Kidney epithelial cell (primary cell): ENCODE results near the gene LGALS16. TPM values are rescaled to one million over a fixed set of nuclear protein-coding genes. Genes with fewer than 3 reads are reported as not detected.
"Not testable (repeated sequence)": the region's sequence is repeated elsewhere in the genome, so short reads cannot be mapped to it uniquely, and the experiment has no call there.

Experiments used
- DNase-seq: peaks from one replicate; pipeline ENCODE4 v3.0.0-alpha.2; 2010; ENCODE audit warnings: low read depth
- H3K27me3 ChIP-seq: 2 replicates; pipeline ENCODE4 v1.6.0; 2011; ENCODE audit warnings: low read length; ENCODE audit not compliant: control insufficient read depth, insufficient read depth
- H3K36me3 ChIP-seq: 2 replicates; pipeline ENCODE4 v1.5.1; 2011; ENCODE audit warnings: low read length; ENCODE audit not compliant: control insufficient read depth, insufficient read depth
- H3K4me3 ChIP-seq: 2 replicates; pipeline ENCODE4 v1.5.1; 2011; ENCODE audit warnings: low read depth, mild to moderate bottlenecking, control low read depth, low read length
- total RNA-seq: library from RNA; depleted of rRNA; stranded (reverse); fragments of >200 nt; gene quantifications from 2 replicates; pipeline ENCODE4 v1.2.3, GENCODE V29; 2015
- TF ChIP-seq, protein P1 (sequence below): IDR thresholded peaks from 2 replicates; pipeline ENCODE4 v1.5.1; 2011; ENCODE audit warnings: mild to moderate bottlenecking, moderate library complexity, low read length, control low read depth, inconsistent platforms; ENCODE audit not compliant: insufficient read depth, poor library complexity, severe bottlenecking

LGALS16 gene
- total RNA-seq, 1 donor from 2014 or later = not detected

GRCh38 chr19:39671739-39672363 lies 16.1 kb downstream of the LGALS16 start:
- TF ChIP-seq, protein P1, sequence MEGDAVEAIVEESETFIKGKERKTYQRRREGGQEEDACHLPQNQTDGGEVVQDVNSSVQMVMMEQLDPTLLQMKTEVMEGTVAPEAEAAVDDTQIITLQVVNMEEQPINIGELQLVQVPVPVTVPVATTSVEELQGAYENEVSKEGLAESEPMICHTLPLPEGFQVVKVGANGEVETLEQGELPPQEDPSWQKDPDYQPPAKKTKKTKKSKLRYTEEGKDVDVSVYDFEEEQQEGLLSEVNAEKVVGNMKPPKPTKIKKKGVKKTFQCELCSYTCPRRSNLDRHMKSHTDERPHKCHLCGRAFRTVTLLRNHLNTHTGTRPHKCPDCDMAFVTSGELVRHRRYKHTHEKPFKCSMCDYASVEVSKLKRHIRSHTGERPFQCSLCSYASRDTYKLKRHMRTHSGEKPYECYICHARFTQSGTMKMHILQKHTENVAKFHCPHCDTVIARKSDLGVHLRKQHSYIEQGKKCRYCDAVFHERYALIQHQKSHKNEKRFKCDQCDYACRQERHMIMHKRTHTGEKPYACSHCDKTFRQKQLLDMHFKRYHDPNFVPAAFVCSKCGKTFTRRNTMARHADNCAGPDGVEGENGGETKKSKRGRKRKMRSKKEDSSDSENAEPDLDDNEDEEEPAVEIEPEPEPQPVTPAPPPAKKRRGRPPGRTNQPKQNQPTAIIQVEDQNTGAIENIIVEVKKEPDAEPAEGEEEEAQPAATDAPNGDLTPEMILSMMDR = peak; percentile 47
- Histone ChIP-seq H3K4me3 (no peak overlapping the region), H3K27me3 (peaks cover 2% of the 10 kb centered on the region), H3K36me3 (no peaks in the 10 kb centered on the region)
- no peak for DNase-seq

GRCh38 chr19:39672473-39672872 lies 16.8 kb downstream of the LGALS16 start:
- DNase-seq = no peak
- no peaks in the 10 kb centered on the region for H3K36me3 ChIP-seq

DNA sequence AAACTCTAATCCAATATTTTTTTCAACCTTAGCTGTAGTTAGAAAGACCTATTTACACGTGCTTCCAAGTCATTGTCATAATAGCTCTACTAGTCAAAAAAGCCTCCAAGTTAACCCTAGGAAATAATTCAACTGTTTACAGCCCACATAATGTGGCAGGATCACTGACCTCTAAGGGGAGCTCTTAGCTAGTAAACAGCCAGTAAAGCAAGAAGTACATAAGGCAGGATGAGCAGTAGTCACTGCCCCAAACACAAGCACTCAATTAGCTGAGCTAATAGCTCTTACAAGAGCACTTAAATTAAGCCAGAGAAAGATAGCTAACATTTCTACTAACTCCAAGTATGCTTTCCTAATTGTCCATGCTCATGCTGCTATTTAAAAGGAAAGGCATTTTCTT lies 18.1 kb downstream of the LGALS16 start:
- not testable (repeated sequence) for H3K36me3 ChIP-seq, DNase-seq, H3K27me3 ChIP-seq, H3K4me3 ChIP-seq

More at GRCh38 chr19:39672473-39672872, 16.8 kb downstream of the LGALS16 start:
- Histone ChIP-seq H3K27me3 (peaks cover 2% of the 10 kb centered on the region), H3K4me3 (no peak overlapping the region)
- TF ChIP-seq, protein P1 = no peak

DNA sequence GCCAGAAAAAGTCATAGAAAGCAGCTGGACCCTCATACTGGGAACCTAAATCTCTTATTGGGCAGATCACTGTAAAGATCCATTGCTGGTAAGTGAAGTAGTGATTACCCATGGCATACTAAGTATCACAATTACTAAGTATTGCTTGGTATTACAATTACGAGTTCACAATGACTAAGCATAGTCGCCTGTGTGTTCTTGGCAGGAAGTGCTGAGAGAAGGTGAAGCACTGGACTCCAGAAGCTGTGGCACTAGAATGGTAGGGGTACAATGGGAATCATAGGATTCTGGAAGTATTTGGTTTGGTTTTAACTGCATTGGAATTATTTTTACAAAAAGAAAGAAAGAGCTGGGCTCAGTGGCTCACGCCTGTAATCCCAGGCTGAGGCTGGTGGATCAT lies 20.3 kb downstream of the LGALS16 start:
- Histone ChIP-seq H3K27me3 (peaks cover 4% of the 10 kb centered on the region), H3K36me3 (no peaks in the 10 kb centered on the region), H3K4me3 (no peak overlapping the region)
- TF ChIP-seq, protein P1 = no peak
- no peak for DNase-seq

GRCh38 chr19:39677961-39678889 lies 22.5 kb downstream of the LGALS16 start:
- Histone ChIP-seq H3K36me3 (no peaks in the 10 kb centered on the region), H3K27me3 (peaks cover 2% of the 10 kb centered on the region), H3K4me3 (no peak overlapping the region)
- DNase-seq = no peak
- TF ChIP-seq, protein P1 = no peak

DNA sequence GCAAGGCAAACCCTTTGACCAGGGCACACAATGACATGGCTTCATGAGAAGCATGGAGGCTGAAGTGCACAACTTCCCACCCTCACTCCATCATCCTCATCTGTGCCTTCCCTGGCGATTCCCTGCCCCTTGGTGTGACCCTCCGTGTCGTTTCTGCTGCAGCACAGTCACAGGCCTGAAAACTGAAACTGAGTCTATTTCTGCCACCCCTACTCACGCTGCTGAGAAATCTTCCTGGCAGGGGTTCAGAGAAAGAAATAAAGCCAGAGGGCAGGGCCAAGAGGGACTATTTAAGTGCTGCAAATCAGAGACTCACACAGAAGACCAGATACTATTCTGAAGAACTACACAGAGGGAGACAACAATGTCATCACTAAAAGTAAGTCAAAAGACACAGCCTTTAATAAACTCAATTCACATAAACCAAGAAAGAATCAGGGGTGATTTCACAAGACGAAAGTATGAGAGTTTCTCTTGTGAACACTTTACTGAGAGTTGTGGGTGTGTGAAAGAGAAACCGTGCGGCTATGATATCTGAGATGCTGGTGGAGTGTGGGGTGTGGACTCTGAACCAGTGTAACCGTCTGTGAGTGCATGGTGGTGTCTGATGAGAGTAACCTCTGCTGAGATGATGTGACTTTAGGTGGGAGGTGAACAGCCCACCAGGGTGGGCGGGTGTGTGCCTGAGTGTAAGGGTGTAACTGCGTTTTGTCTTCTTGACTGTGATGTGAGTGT lies 23.5 kb downstream of the LGALS16 start:
- peaks cover 2% of the 10 kb centered on the region for H3K27me3 ChIP-seq
- no peak overlapping the region for H3K4me3 ChIP-seq
- no peak for DNase-seq
- H3K36me3 ChIP-seq = no peaks in the 10 kb centered on the region
- TF ChIP-seq, protein P1 = no peak
